ENCODE data around the gene MMP15. TPM values are rescaled to one million over a fixed set of nuclear protein-coding genes. Genes with fewer than 3 reads are reported as not detected.
"Not testable (repeated sequence)": the region's sequence is repeated elsewhere in the genome, so short reads cannot be mapped to it uniquely, and the experiment has no call there.

Gene MMP15
- total and polyA plus RNA-seq, 11 donors = 22.1 to 84.7 (median 60.8) TPM

- ATAC-seq (no peak), DNase-seq (no peak)
- WGBS, 4 donors = 70 to 82% (median 81%) methylated on average over 5 of the region's 5 CpGs
- Histone ChIP-seq H3K27ac (no peak overlapping the region), H3K4me3 (no peak overlapping the region), H3K27me3 (no peaks in the 10 kb centered on the region), H3K4me1 (peaks cover 0 to 24% (median 10%) of the 10 kb centered on the region in 12 donors), H3K36me3 (no peaks in the 10 kb centered on the region), H3K9me3 (no peaks in the 10 kb centered on the region)
- intact Hi-C loops (cut with DNase I) = no loop called here
- no peak for TF ChIP-seq CTCF (IDR thresholded peaks at IDR 0.05)
- no peak for TF ChIP-seq POLR2A (IDR thresholded peaks at IDR 0.05)
These were observed 68.5 kb downstream of the MMP15 start for GRCh38 chr16:58094026-58094425.

- Histone ChIP-seq H3K4me3 (no peak overlapping the region), H3K27ac (peak overlapping the region in 1 of 12 donors; percentile 27), H3K9me3 (no peaks in the 10 kb centered on the region), H3K4me1 (peaks cover 0 to 24% (median 10%) of the 10 kb centered on the region in 12 donors), H3K36me3 (no peaks in the 10 kb centered on the region), H3K27me3 (no peaks in the 10 kb centered on the region)
- TF ChIP-seq POLR2A (IDR thresholded peaks at IDR 0.05) (no peak), CTCF (IDR thresholded peaks at IDR 0.05) (no peak)
- intact Hi-C loops (cut with DNase I) = no loop called here
- no peak for DNase-seq
- peak in 1 of 4 donors; percentile 69 for ATAC-seq
- WGBS, 4 donors = 72 to 80% (median 76%) methylated on average over 13 to 15 of the region's 15 CpGs
These were observed 69.4 kb downstream of the MMP15 start for GRCh38 chr16:58094791-58095574.

GRCh38 chr16:58095575-58095960, 70.0 kb downstream of the MMP15 start:
- H3K9me3 ChIP-seq; intact Hi-C loops (cut with DNase I); H3K27me3 ChIP-seq; H3K4me3 ChIP-seq; DNase-seq; H3K36me3 ChIP-seq; H3K27ac ChIP-seq; ATAC-seq: not testable (repeated sequence)
- 70 to 84% (median 78%) methylated on average over 6 of the region's 6 CpGs for WGBS, 4 donors
- peaks cover 0 to 28% (median 10%) of the 10 kb centered on the region in 12 donors for H3K4me1 ChIP-seq

- intact Hi-C loops (cut with DNase I) = no loop called here
- no peaks in the 10 kb centered on the region for H3K9me3 ChIP-seq
- no peak for TF ChIP-seq POLR2A (IDR thresholded peaks at IDR 0.05)
- TF ChIP-seq CTCF (IDR thresholded peaks at IDR 0.05) = no peak
These were observed 70.7 kb downstream of the MMP15 start for GRCh38 chr16:58096249-58096648.

More at GRCh38 chr16:58096249-58096648, 70.7 kb downstream of the MMP15 start:
- no peak overlapping the region for H3K27ac ChIP-seq
- H3K4me1 ChIP-seq = peaks cover 0 to 33% (median 10%) of the 10 kb centered on the region in 12 donors
- H3K36me3 ChIP-seq = no peaks in the 10 kb centered on the region
- ATAC-seq (no peak), DNase-seq (no peak)
- H3K27me3 ChIP-seq = no peaks in the 10 kb centered on the region
- H3K4me3 ChIP-seq = no peak overlapping the region
- WGBS, 4 donors = 47 to 60% (median 53%) methylated on average over 2 of the region's 2 CpGs

Other genes starting within 250 kb of the MMP15 start
- gene KIFC3, start 223.3 kb upstream of the MMP15 start, total RNA-seq = 100 to 1,000 TPM in 1 of 9 donors, 10 to 100 TPM in 8; 46.1 to 105 (median 66.8) TPM
- gene KIFC3, start 223.3 kb upstream of the MMP15 start, polyA plus RNA-seq = 10 to 100 TPM; 61.1 to 64.4 TPM
- not detected for gene CNGB1, start 54.6 kb upstream of the MMP15 start, total RNA-seq
- not detected for gene CNGB1, start 54.6 kb upstream of the MMP15 start, polyA plus RNA-seq
- 10 to 100 TPM in 1 of 9 donors, 1 to 10 TPM in 8; 6.8 to 10.5 (median 8.6) TPM for gene ZNF319, start 25.1 kb upstream of the MMP15 start, total RNA-seq
- 1 to 10 TPM; 5.6 to 5.8 TPM for gene ZNF319, start 25.1 kb upstream of the MMP15 start, polyA plus RNA-seq
- gene USB1, start 24.3 kb upstream of the MMP15 start, total RNA-seq = 10 to 100 TPM; 20.3 to 61.9 (median 34.4) TPM
- 10 to 100 TPM; 25.5 to 60.7 TPM for gene USB1, start 24.3 kb upstream of the MMP15 start, polyA plus RNA-seq
- gene CFAP20, start 103.6 kb downstream of the MMP15 start, total RNA-seq = 10 to 100 TPM; 30.7 to 57.5 (median 36.3) TPM
- 10 to 100 TPM; 22.7 to 60.4 TPM for gene CFAP20, start 103.6 kb downstream of the MMP15 start, polyA plus RNA-seq
- 10 to 100 TPM; 25.6 to 48.4 (median 40.0) TPM for gene CSNK2A2, start 172.4 kb downstream of the MMP15 start, total RNA-seq
- 10 to 100 TPM; 20.9 to 30.3 TPM for gene CSNK2A2, start 172.4 kb downstream of the MMP15 start, polyA plus RNA-seq

Measured in heart left ventricle (tissue), 16 donors.